HL-60 (cell line): ENCODE data around the gene TLCD4.
"Not testable (repeated sequence)": the region's sequence is repeated elsewhere in the genome, so short reads cannot be mapped to it uniquely, and the experiment has no call there.

Experiments used
- DNase-seq, 2 experiments: peaks; one replicate each; pipeline ENCODE4 v3.0.0-alpha.2; 2010 to 2020; ENCODE audit warnings: low read depth in 1 of 2, low spot score in 1 of 2
- H3K27ac ChIP-seq: fragments of 250-450 bp; sonication (Bioruptor Pico); replicated peaks from 2 replicates; pipeline ENCODE4 v1.5.1; 2020; ENCODE audit warnings: mild to moderate bottlenecking, moderate library complexity
- H3K27me3 ChIP-seq: fragments of 250-450 bp; sonication (Bioruptor Pico); 2 replicates; pipeline ENCODE4 v1.5.1; 2021; ENCODE audit warnings: mild to moderate bottlenecking, moderate library complexity; ENCODE audit not compliant: insufficient read depth, poor library complexity, severe bottlenecking
- H3K4me3 ChIP-seq: replicated peaks from 2 replicates; pipeline ENCODE4 v1.5.1; 2011; ENCODE audit warnings: mild to moderate bottlenecking, control low read depth, low read length; ENCODE audit not compliant: insufficient read depth
- CTCF ChIP-seq: IDR thresholded peaks from one replicate; pipeline ENCODE4 v1.5.1; 2011; ENCODE audit warnings: low read length, control low read depth, inconsistent platforms; ENCODE audit not compliant: insufficient read depth
- GABPA ChIP-seq: IDR thresholded peaks from 2 replicates; pipeline ENCODE4 v1.6.1; 2012; ENCODE audit warnings: low read depth
- POLR2AphosphoS5 ChIP-seq: IDR thresholded peaks from 2 replicates; pipeline ENCODE4 v1.6.1; 2012; ENCODE audit warnings: low read depth
- SPI1 ChIP-seq: IDR thresholded peaks from 2 replicates; pipeline ENCODE4 v1.6.1; 2012; ENCODE audit warnings: low read depth, mild to moderate bottlenecking, borderline replicate concordance
- TF ChIP-seq, protein P1 (sequence below): IDR thresholded peaks from 2 replicates; pipeline ENCODE4 v1.6.1; 2012; ENCODE audit warnings: low read depth; ENCODE audit not compliant: insufficient replicate concordance

TLCD4 gene

GRCh38 chr1:95092891-95093290 lies 24.3 kb upstream of the TLCD4 start:
- not testable (repeated sequence) for H3K4me3 ChIP-seq, H3K27ac ChIP-seq, DNase-seq, H3K27me3 ChIP-seq

GRCh38 chr1:95093296-95093695 lies 23.9 kb upstream of the TLCD4 start:
- H3K27ac ChIP-seq = no peak overlapping the region
- TF ChIP-seq CTCF = no peak
- no peak for TF ChIP-seq GABPA
- TF ChIP-seq SPI1 = no peak
- no peak for TF ChIP-seq POLR2AphosphoS5

DNA sequence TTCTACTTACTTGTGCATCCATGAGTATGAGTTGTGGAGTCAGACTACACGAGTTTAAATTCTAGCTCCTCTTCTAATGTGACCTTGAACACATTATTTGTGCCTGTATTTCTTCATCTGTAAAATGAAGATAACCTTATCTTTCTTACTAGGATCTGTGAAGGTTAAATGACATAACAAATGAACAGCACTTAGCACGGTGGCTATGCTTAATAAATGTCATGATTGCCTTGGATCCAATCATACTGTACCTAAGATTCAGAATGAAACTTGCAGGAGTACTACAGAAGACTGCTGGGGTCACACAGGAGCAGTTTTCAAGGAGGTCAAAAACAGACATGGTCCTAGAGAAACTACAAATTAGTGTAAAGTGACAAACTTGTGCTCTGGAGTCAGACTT lies 22.2 kb upstream of the TLCD4 start:
- Histone ChIP-seq H3K27ac (no peak overlapping the region; the same call in 1 of the 2 replicates), H3K27me3 (no peaks in the 10 kb centered on the region), H3K4me3 (no peak overlapping the region)
- TF ChIP-seq POLR2AphosphoS5 = no peak
- TF ChIP-seq CTCF = no peak
- TF ChIP-seq SPI1 = no peak
- TF ChIP-seq, protein P1, sequence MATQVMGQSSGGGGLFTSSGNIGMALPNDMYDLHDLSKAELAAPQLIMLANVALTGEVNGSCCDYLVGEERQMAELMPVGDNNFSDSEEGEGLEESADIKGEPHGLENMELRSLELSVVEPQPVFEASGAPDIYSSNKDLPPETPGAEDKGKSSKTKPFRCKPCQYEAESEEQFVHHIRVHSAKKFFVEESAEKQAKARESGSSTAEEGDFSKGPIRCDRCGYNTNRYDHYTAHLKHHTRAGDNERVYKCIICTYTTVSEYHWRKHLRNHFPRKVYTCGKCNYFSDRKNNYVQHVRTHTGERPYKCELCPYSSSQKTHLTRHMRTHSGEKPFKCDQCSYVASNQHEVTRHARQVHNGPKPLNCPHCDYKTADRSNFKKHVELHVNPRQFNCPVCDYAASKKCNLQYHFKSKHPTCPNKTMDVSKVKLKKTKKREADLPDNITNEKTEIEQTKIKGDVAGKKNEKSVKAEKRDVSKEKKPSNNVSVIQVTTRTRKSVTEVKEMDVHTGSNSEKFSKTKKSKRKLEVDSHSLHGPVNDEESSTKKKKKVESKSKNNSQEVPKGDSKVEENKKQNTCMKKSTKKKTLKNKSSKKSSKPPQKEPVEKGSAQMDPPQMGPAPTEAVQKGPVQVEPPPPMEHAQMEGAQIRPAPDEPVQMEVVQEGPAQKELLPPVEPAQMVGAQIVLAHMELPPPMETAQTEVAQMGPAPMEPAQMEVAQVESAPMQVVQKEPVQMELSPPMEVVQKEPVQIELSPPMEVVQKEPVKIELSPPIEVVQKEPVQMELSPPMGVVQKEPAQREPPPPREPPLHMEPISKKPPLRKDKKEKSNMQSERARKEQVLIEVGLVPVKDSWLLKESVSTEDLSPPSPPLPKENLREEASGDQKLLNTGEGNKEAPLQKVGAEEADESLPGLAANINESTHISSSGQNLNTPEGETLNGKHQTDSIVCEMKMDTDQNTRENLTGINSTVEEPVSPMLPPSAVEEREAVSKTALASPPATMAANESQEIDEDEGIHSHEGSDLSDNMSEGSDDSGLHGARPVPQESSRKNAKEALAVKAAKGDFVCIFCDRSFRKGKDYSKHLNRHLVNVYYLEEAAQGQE = no peak
- no peak for TF ChIP-seq GABPA
- no peak for DNase-seq

More at GRCh38 chr1:95093296-95093695, 23.9 kb upstream of the TLCD4 start:
- Histone ChIP-seq H3K27me3 (no peaks in the 10 kb centered on the region), H3K4me3 (no peak overlapping the region)
- no peak for DNase-seq

- DNase-seq = peak; percentile 64 to 84
- peak overlapping the region; percentile 29 for H3K27ac ChIP-seq
- TF ChIP-seq, protein P1 = no peak
- TF ChIP-seq SPI1 = peak; percentile 19; the same call in 1 of the 2 replicates
- no peaks in the 10 kb centered on the region for H3K27me3 ChIP-seq
- no peak overlapping the region for H3K4me3 ChIP-seq
These were observed 21.3 kb upstream of the TLCD4 start for GRCh38 chr1:95095833-95096217.

DNA sequence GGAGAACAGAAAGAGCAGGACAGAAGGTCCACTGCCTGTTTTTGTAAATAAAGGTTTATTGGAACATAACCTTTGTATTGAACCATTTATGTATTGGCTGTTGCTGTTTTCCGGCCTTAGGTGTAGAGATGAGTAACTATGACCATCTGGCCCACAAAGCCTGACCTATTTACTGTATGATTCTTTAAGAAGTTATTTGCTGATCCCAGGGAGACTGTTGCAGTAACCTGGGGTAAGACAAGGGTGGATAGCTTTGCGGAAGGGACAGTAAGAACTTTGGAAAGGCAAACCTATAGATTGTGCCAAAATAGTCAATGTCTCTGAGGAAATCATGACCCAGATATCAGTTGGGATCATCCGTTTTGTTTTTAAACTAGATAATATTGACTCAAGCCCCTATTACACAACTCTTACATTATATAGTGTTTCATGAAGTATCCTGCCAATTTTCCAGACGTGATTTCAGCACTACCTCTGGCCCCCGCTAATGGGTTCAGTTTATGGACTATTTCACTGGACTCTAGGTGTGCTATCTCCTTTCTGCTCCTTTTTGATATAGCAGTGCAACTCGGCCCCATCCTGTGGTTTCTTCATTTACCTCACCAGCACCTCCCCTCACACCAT lies 20.8 kb upstream of the TLCD4 start:
- H3K27me3 ChIP-seq = no peaks in the 10 kb centered on the region
- TF ChIP-seq CTCF (no peak), SPI1 (no peak), POLR2AphosphoS5 (no peak), GABPA (no peak)
- TF ChIP-seq, protein P1 = no peak
- H3K4me3 ChIP-seq = no peak overlapping the region
- no peak for DNase-seq
- H3K27ac ChIP-seq = peak overlapping the region; percentile 29
